Stomach (tissue), 9 donors: Measurements from ENCODE around the gene RAB32. TPM values are rescaled to one million over a fixed set of nuclear protein-coding genes. Genes with fewer than 3 reads are reported as not detected.

Experiments
- DNase-seq, 2 donors: peaks; one replicate each; pipeline versions ENCODE4 v3.0.0 to v3.0.0-alpha.2; 2013 to 2019
- H3K27ac ChIP-seq, 5 donors: fragments of 200-600 bp in 4 of 5; sonication (generic) in 4 of 5; one replicate each; pipeline ENCODE4 v1.5.1; 2013 to 2019; ENCODE audit warnings: mild to moderate bottlenecking in 1 of 5, moderate library complexity in 1 of 5
- H3K27me3 ChIP-seq, 3 donors: fragments of 200-600 bp; sonication (generic); one replicate each; pipeline ENCODE4 v1.5.1; 2017 to 2019; ENCODE audit warnings: mixed run types in 1 of 3
- H3K36me3 ChIP-seq, 4 donors: fragments of 200-600 bp; sonication (generic); 1 replicate in 3 of 4; 2 replicates in 1 of 4; pipeline ENCODE4 v1.5.1; 2016 to 2019
- H3K4me1 ChIP-seq, 4 donors: fragments of 200-600 bp; sonication (generic); one replicate each; pipeline ENCODE4 v1.5.1; 2016 to 2019
- H3K4me3 ChIP-seq, 4 donors: fragments of 200-600 bp; sonication (generic) in 3 of 4; one replicate each; pipeline ENCODE4 v1.5.1; 2016 to 2019; ENCODE audit warnings: mild to moderate bottlenecking in 1 of 4
- H3K9me3 ChIP-seq, 4 donors: fragments of 200-600 bp; sonication (generic); one replicate each; pipeline ENCODE4 v1.5.1; 2016 to 2019
- EP300 ChIP-seq: sonication (generic); formaldehyde crosslinking; IDR thresholded peaks from one replicate; pipeline ENCODE4 v1.6.1; 2017; ENCODE audit warnings: antibody characterized with exemption
- POLR2A ChIP-seq, 4 donors: fragments of 450-650 bp; IDR thresholded peaks; one replicate each; pipeline ENCODE4 v1.6.1; 2016; ENCODE audit warnings: antibody characterized with exemption in 4 of 4, control low read depth in 2 of 4, mild to moderate bottlenecking in 1 of 4, moderate library complexity in 1 of 4
- POLR2AphosphoS5 ChIP-seq, 3 donors: sonication (generic); formaldehyde crosslinking; IDR thresholded peaks; one replicate each; pipeline ENCODE4 v1.6.1; 2016; ENCODE audit warnings: antibody characterized with exemption in 3 of 3
- WGBS, 5 donors: extraction: QIAGEN DNeasy Blood & Tissue Kit in 3 of 5; methylation state at CpG; one replicate each; pipeline versions ENCODE4 v1.1.5 to v1.1.7; 2013 to 2018; 5-methylcytosine and 5-hydroxymethylcytosine counted together
- intact Hi-C: fragments of 100-400 bp; cut with DNase I; formaldehyde crosslinking; loops from one replicate; pipeline ENCODE4 v1.15.1; 2023; ENCODE audit warnings: low total_unique reads
- polyA plus RNA-seq, 3 donors: library from polyadenylated mRNA; stranded (reverse); fragments of 200-250 nt; gene quantifications; one replicate each; pipeline ENCODE4 v1.2.3, GENCODE V29; 2013
- total RNA-seq, 5 donors: library from RNA; depleted of rRNA; stranded (reverse); fragments of >200 nt; gene quantifications; one replicate each; pipeline versions ENCODE4 v1.1.0 to v1.2.3, GENCODE V29; 2014 to 2016
- TF ChIP-seq, protein P1 (sequence below), 7 experiments: fragments of 450-650 bp in 4 of 7; fragments of 200-600 bp in 3 of 7; sonication (generic) in 3 of 7; IDR thresholded peaks; one replicate each; pipeline ENCODE4 v1.5.1; 2016 to 2019; ENCODE audit warnings: antibody characterized with exemption in 7 of 7, control low read depth in 2 of 7, mild to moderate bottlenecking in 1 of 7
- donor health status: healthy with polysubstance abuse.
- donor health status: Bipolar disorder and iron deficiency.
- donor health status: healthy.

RAB32 gene
- total and polyA plus RNA-seq, 8 donors, result 3.5 to 46.6 (median 12.1) TPM

DNA sequence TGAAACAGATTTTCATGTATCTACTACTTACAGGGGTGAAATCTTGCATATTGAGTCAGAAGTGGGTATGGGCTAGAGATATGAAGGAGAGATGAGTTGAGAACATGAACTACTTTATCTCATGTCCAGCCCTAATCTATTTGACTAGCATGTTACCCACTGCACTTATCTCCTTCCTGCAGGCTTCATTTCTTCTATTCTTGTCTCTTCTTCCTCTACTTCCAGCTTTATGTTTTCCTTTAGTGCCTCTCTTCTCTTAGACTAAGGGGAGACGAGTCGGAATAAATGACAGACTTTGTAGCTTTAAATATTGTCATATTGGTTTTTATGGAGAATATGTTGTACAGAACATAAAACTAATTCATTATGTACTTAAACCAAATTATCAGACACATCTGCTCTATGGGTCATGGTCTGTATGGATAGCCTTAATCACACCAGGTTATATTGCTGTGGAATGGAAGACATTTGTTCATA lies 5.3 kb downstream of the RAB32 start:
- TF ChIP-seq, protein P1, sequence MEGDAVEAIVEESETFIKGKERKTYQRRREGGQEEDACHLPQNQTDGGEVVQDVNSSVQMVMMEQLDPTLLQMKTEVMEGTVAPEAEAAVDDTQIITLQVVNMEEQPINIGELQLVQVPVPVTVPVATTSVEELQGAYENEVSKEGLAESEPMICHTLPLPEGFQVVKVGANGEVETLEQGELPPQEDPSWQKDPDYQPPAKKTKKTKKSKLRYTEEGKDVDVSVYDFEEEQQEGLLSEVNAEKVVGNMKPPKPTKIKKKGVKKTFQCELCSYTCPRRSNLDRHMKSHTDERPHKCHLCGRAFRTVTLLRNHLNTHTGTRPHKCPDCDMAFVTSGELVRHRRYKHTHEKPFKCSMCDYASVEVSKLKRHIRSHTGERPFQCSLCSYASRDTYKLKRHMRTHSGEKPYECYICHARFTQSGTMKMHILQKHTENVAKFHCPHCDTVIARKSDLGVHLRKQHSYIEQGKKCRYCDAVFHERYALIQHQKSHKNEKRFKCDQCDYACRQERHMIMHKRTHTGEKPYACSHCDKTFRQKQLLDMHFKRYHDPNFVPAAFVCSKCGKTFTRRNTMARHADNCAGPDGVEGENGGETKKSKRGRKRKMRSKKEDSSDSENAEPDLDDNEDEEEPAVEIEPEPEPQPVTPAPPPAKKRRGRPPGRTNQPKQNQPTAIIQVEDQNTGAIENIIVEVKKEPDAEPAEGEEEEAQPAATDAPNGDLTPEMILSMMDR (IDR thresholded peaks at IDR 0.05), result no peak
- TF ChIP-seq POLR2AphosphoS5 (IDR thresholded peaks at IDR 0.05), result no peak
- no peak for TF ChIP-seq POLR2A (IDR thresholded peaks at IDR 0.05)
- TF ChIP-seq EP300, result no peak
- Histone ChIP-seq H3K9me3 (no peaks in the 10 kb centered on the region), H3K27ac (no peak overlapping the region), H3K27me3 (no peaks in the 10 kb centered on the region), H3K4me3 (no peak overlapping the region), H3K4me1 (peaks cover 12 to 71% (median 29%) of the 10 kb centered on the region in 4 donors), H3K36me3 (peaks cover 0 to 23% (median 18%) of the 10 kb centered on the region in 4 donors)
- no peak for DNase-seq
- intact Hi-C loops, result loop anchor here (10.0 kb wide), 1 partner anchor 584 kb away; the partner anchor contains the start of gene SHPRH
- WGBS, 5 donors, result 87 to 99% (median 91%) methylated on average over 2 of the region's 2 CpGs

DNA sequence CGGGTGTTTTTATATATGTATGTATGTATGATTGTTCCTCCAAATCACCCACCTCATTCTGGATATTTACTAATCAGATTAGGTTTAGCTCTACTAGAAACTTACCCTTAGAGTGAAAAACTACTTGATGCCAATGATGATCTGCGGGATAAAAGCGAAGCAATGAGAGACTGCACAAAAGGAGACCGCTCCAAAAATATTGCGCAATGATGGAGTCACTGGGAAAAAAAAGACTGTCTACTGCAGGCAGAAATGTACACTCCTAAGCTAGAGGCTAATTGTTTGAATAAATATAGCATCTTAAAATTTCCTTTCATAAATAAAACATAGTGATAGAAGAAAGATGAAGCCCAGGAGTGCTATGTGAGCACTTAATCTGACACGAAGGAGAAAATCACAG lies 7.3 kb downstream of the RAB32 start:
- peak in 1 of 2 donors; percentile 5 for DNase-seq
- H3K4me3 ChIP-seq, result no peak overlapping the region
- peaks cover 0 to 41% (median 32%) of the 10 kb centered on the region in 4 donors for H3K36me3 ChIP-seq
- H3K9me3 ChIP-seq, result no peaks in the 10 kb centered on the region
- H3K27ac ChIP-seq, result no peak overlapping the region
- no peaks in the 10 kb centered on the region for H3K27me3 ChIP-seq
- H3K4me1 ChIP-seq, result peaks cover 0 to 56% (median 13%) of the 10 kb centered on the region in 4 donors
- intact Hi-C loops, result no loop called here
- TF ChIP-seq, protein P1 (IDR thresholded peaks at IDR 0.05), result no peak
- TF ChIP-seq POLR2AphosphoS5 (IDR thresholded peaks at IDR 0.05), result no peak
- no peak for TF ChIP-seq POLR2A (IDR thresholded peaks at IDR 0.05)
- TF ChIP-seq EP300, result no peak
- 72 to 89% (median 84%) methylated on average over 6 of the region's 6 CpGs for WGBS, 5 donors

DNA sequence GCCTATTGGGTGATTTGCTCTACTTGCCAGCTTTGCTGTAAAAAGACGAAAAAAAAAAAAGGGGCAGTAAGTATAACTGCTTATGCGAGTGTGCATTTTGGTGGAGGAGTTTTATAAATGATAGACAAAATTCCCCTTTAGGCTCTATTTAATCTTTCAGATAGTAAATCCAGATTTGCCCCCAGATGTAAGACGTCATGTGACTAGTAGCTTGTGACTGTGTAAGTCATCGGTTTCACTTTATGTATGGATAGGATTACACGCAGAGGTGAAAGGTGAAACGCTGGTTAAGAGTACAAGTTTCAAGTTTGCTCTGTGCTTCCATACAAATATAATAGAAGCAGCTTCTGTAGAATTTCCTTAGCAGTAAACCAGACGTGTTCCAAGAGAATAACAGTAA lies 7.9 kb downstream of the RAB32 start:
- Histone ChIP-seq H3K4me3 (no peak overlapping the region), H3K9me3 (no peaks in the 10 kb centered on the region), H3K4me1 (peaks cover 0 to 50% (median 9%) of the 10 kb centered on the region in 4 donors), H3K36me3 (peaks cover 0 to 41% (median 33%) of the 10 kb centered on the region in 4 donors), H3K27ac (no peak overlapping the region), H3K27me3 (no peaks in the 10 kb centered on the region)
- intact Hi-C loops, result no loop called here
- TF ChIP-seq, protein P1 (IDR thresholded peaks at IDR 0.05), result no peak
- TF ChIP-seq POLR2AphosphoS5 (IDR thresholded peaks at IDR 0.05) (no peak), POLR2A (IDR thresholded peaks at IDR 0.05) (no peak), EP300 (no peak)
- 72 to 83% (median 80%) methylated on average over 7 of the region's 7 CpGs for WGBS, 5 donors
- no peak for DNase-seq

DNA sequence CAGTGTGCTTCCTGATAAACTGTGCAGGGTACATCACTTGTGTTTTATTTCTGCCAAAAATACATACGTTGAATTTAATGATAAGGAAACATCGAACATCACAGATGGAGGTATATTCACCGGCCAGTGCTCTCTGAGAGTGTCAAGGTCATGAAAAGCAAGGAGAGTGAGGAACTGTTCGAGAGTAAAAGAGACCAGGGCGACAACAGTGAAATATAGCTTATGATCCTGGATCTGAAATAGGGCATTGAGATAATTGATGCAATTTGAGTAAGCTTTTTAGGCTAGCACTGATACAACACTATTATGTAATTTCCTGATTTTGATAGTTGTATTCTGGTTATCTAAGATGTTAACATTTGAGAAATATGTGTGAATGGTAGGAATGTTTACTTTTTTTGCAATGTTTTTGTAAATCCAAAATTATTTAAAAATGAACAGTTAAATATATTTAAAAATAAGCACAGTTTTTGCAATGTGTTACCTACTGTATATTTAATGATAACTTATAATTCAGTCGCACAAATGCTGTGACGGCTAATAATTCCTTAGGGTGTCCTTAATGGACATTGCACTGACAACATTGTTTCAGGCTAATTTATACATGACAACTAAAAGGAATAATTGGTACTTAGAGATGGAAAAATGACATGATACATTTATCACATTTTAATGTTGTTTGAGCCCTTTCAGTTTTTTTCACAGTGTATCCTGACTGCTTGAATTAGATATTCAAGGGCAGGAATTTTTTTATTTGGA lies 9.9 kb downstream of the RAB32 start:
- TF ChIP-seq EP300 (no peak), POLR2AphosphoS5 (IDR thresholded peaks at IDR 0.05) (no peak), POLR2A (IDR thresholded peaks at IDR 0.05) (no peak)
- TF ChIP-seq, protein P1 (IDR thresholded peaks at IDR 0.05), result no peak
- intact Hi-C loops, result no loop called here

More for the DNA sequence above, 9.9 kb downstream of the RAB32 start:
- WGBS, 5 donors, result 84 to 92% (median 89%) methylated on average over 7 of the region's 7 CpGs
- H3K36me3 ChIP-seq, result peaks cover 0 to 41% (median 33%) of the 10 kb centered on the region in 4 donors
- H3K9me3 ChIP-seq, result no peaks in the 10 kb centered on the region
- no peak overlapping the region for H3K4me3 ChIP-seq
- no peaks in the 10 kb centered on the region for H3K27me3 ChIP-seq
- no peak for DNase-seq
- no peak overlapping the region for H3K27ac ChIP-seq
- H3K4me1 ChIP-seq, result peaks cover 0 to 31% (median 5%) of the 10 kb centered on the region in 4 donors
